Dermis blood vessel endothelial cell (primary cell): Measurements from ENCODE around the gene OSTM1. TPM values are rescaled to one million over a fixed set of nuclear protein-coding genes. Genes with fewer than 3 reads are reported as not detected.

Experiments used
- DNase-seq: peaks from one replicate; pipeline ENCODE4 v3.0.0; 2010
- total RNA-seq: library from RNA; depleted of rRNA; stranded (reverse); fragments of >200 nt; gene quantifications from 2 replicates; pipeline ENCODE4 v1.2.3, GENCODE V29; 2014

The OSTM1 gene
- total RNA-seq, 1 donor from 2014 or later = 37.1 TPM

- DNase-seq = no peak
Observed at GRCh38 chr6:108100003-108100402, 25.5 kb upstream of the OSTM1 start.

GRCh38 chr6:108097882-108098281, 23.3 kb upstream of the OSTM1 start:
- DNase-seq = no peak

GRCh38 chr6:108093781-108094300, 19.3 kb upstream of the OSTM1 start:
- DNase-seq = no peak

- DNase-seq = no peak
Observed at GRCh38 chr6:108091288-108091687, 16.7 kb upstream of the OSTM1 start.

GRCh38 chr6:108083349-108083748, 8.8 kb upstream of the OSTM1 start:
- no peak for DNase-seq

GRCh38 chr6:108082539-108082938, 8.0 kb upstream of the OSTM1 start:
- no peak for DNase-seq

GRCh38 chr6:108080010-108080780, 5.7 kb upstream of the OSTM1 start:
- DNase-seq = no peak

- no peak for DNase-seq
Observed at GRCh38 chr6:108078191-108078590, 3.6 kb upstream of the OSTM1 start.

- no peak for DNase-seq
Observed at GRCh38 chr6:108074057-108074358, 533 bp downstream of the OSTM1 start.

- no peak for DNase-seq
Observed at GRCh38 chr6:108071736-108072276, 2.7 kb downstream of the OSTM1 start.

- no peak for DNase-seq
Observed at GRCh38 chr6:108068618-108069017, 5.9 kb downstream of the OSTM1 start.

GRCh38 chr6:108068182-108068581, 6.4 kb downstream of the OSTM1 start:
- DNase-seq = no peak

- DNase-seq = no peak
Observed at GRCh38 chr6:108052706-108053105, 21.8 kb downstream of the OSTM1 start.

- no peak for DNase-seq
Observed at GRCh38 chr6:108051481-108051880, 23.1 kb downstream of the OSTM1 start.

GRCh38 chr6:108039681-108040080, 34.9 kb downstream of the OSTM1 start:
- no peak for DNase-seq

GRCh38 chr6:108036884-108037283, 37.7 kb downstream of the OSTM1 start:
- no peak for DNase-seq

GRCh38 chr6:108031968-108032367, 42.6 kb downstream of the OSTM1 start:
- no peak for DNase-seq

GRCh38 chr6:108030211-108030610, 44.3 kb downstream of the OSTM1 start:
- no peak for DNase-seq

GRCh38 chr6:108029226-108029921, 45.2 kb downstream of the OSTM1 start:
- no peak for DNase-seq

- peak; percentile 3 for DNase-seq
Observed at GRCh38 chr6:108027594-108027993, 46.9 kb downstream of the OSTM1 start.

GRCh38 chr6:108027056-108027455, 47.5 kb downstream of the OSTM1 start:
- DNase-seq = no peak

- DNase-seq = no peak
Observed at GRCh38 chr6:108024427-108025073, 50.0 kb downstream of the OSTM1 start.

- DNase-seq = no peak
Observed at GRCh38 chr6:108020472-108021116, 53.9 kb downstream of the OSTM1 start.
